ENCODE measurements around the gene SCAMP1.

DNA sequence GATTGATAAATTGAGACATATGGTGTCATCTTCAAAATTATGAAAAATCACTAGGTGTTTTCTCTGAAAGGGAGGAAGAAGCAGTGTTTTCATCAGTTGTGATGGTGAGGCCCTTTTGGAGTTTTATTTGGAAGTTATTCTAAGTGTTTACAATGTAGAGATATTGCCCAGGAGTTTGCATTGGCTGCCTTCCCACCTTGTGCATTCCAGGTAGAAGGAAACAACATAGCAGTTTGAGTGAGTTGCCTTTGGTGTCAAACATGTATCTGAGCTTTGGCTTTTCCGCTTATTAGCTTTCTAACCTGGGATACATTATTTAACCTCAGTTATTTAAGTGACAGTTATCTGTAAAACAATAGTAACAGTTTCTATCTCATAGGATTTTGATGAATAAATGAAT, 122.5 kb downstream of the SCAMP1 start:
- no peak for TF ChIP-seq YY1 (IDR thresholded peaks at IDR 0.05; ENCODE audit: low read depth)
- no peak for TF ChIP-seq POLR2AphosphoS5 (IDR thresholded peaks at IDR 0.05; ENCODE audit: low read depth, low read length)
- no peak for TF ChIP-seq CTCF (IDR thresholded peaks at IDR 0.05)
- no peak for TF ChIP-seq EZH2phosphoT487 (IDR thresholded peaks at IDR 0.05; ENCODE audit: borderline replicate concordance, low read depth)
- no peak for TF ChIP-seq TCF12 (IDR thresholded peaks at IDR 0.05)
- TF ChIP-seq EP300 (IDR thresholded peaks at IDR 0.05; ENCODE audit: borderline replicate concordance in 1 of 2, low read depth in 1 of 2, low read length in 1 of 2) = no peak
- TF ChIP-seq JUND (IDR thresholded peaks at IDR 0.05) = no peak
- TF ChIP-seq, protein P1, sequence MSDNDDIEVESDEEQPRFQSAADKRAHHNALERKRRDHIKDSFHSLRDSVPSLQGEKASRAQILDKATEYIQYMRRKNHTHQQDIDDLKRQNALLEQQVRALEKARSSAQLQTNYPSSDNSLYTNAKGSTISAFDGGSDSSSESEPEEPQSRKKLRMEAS (IDR thresholded peaks at IDR 0.05; ENCODE audit: low read depth) = no peak
